Mesothelial cell of epicardium (in vitro differentiated cells): ENCODE data around the gene NLGN1. TPM values are rescaled to one million over a fixed set of nuclear protein-coding genes. Genes with fewer than 3 reads are reported as not detected.

Experiments used
- DNase-seq, 2 experiments: peaks; one replicate each; pipeline ENCODE4 v3.0.0; 2021; ENCODE audit warnings: low spot score in 2 of 2; ENCODE audit not compliant: unreplicated experiment in 2 of 2
- H3K27ac Mint-ChIP-seq: 2 replicates; pipeline ENCODE4 v1.8.0; 2021; ENCODE audit warnings: mixed read lengths
- H3K27me3 Mint-ChIP-seq: 2 replicates; pipeline ENCODE4 v1.8.0; 2021; ENCODE audit warnings: low read depth, mixed read lengths
- H3K36me3 Mint-ChIP-seq: 2 replicates; pipeline ENCODE4 v1.8.0; 2021; ENCODE audit warnings: mixed read lengths
- H3K4me1 Mint-ChIP-seq: 2 replicates; pipeline ENCODE4 v1.8.0; 2021; ENCODE audit warnings: mixed read lengths
- H3K4me3 Mint-ChIP-seq: 2 replicates; pipeline ENCODE4 v1.8.0; 2021; ENCODE audit warnings: mild to moderate bottlenecking, moderate library complexity, mixed read lengths
- H3K9me3 Mint-ChIP-seq: 2 replicates; pipeline ENCODE4 v1.8.0; 2021; ENCODE audit warnings: mixed read lengths
- CTCF ChIP-seq: fragments of 200-600 bp; sonication (generic); IDR thresholded peaks from one replicate; pipeline ENCODE4 v1.5.0; 2021; ENCODE audit warnings: antibody characterized with exemption; ENCODE audit not compliant: unreplicated experiment
- total RNA-seq: library from RNA; stranded (reverse); gene quantifications from 3 replicates; pipeline ENCODE4 v1.2.1, GENCODE V29; 2021

The NLGN1 gene
- total RNA-seq, 1 donor from 2014 or later, result 4.2 TPM

DNA sequence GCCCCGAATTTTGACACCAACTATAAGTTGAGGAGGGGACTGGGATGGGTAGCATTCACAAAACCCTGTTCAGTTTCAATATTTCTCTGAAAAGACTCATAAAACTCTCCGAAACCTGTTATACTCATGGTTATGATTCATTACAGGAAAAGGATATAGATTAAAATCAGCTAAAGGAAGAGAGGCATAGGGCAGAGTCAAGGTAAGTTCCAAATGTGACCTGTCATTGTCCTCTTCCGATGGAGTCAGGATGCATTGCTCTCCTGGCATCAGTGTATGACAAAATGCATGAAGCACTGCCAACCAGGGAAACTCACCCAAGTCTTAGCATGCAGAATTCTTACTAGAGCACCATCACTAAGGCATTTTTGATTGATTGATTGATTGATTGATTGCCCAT lies 936.6 kb downstream of the NLGN1 start:
- no peaks in the 10 kb centered on the region for H3K36me3 Mint-ChIP-seq
- no peak for TF ChIP-seq CTCF
- H3K4me1 Mint-ChIP-seq, result peaks cover 3% of the 10 kb centered on the region
- H3K27me3 Mint-ChIP-seq, result no peaks in the 10 kb centered on the region
- peaks cover 3% of the 10 kb centered on the region for H3K9me3 Mint-ChIP-seq
- H3K27ac Mint-ChIP-seq, result no peak overlapping the region
- no peak overlapping the region for H3K4me3 Mint-ChIP-seq
- DNase-seq, result no peak

GRCh38 chr3:174335324-174335723 lies 937.8 kb downstream of the NLGN1 start:
- Mint-ChIP-seq H3K4me1 (no peaks in the 10 kb centered on the region), H3K27me3 (peaks cover 3% of the 10 kb centered on the region), H3K36me3 (no peaks in the 10 kb centered on the region), H3K4me3 (no peak overlapping the region), H3K27ac (no peak overlapping the region), H3K9me3 (peaks cover 3% of the 10 kb centered on the region)
- TF ChIP-seq CTCF, result no peak
- no peak for DNase-seq

GRCh38 chr3:174335910-174336309 lies 938.4 kb downstream of the NLGN1 start:
- DNase-seq, result no peak
- Mint-ChIP-seq H3K4me3 (no peak overlapping the region), H3K36me3 (no peaks in the 10 kb centered on the region), H3K9me3 (peaks cover 1% of the 10 kb centered on the region), H3K27ac (no peak overlapping the region), H3K4me1 (no peaks in the 10 kb centered on the region), H3K27me3 (peaks cover 3% of the 10 kb centered on the region)
- no peak for TF ChIP-seq CTCF
